HEK293 (cell line): ENCODE measurements around the gene SMARCA2.

Experiments used
- CTCF ChIA-PET: fragments of 350-600 bp; formaldehyde crosslinking; extraction: SDS; loops from one replicate; lab custom pipeline; 2021; ENCODE audit warnings: antibody characterized with exemption; lab: Yijun Ruan, JAX
- POLR2A ChIA-PET: fragments of 300-600 bp; formaldehyde crosslinking; extraction: SDS; loops from one replicate; lab custom pipeline; 2020; ENCODE audit warnings: antibody characterized with exemption, inconsistent platforms; lab: Yijun Ruan, JAX
- H3K27ac ChIP-seq: fragments of 200-500 bp; sonication (Bioruptor generic); 2 replicates; pipeline ENCODE4 v1.5.1; 2014; ENCODE audit warnings: low read depth, low read length, control low read depth, inconsistent platforms; ENCODE audit errors: extremely low read depth
- H3K36me3 ChIP-seq, 2 experiments: fragments of 200-500 bp in 1 of 2; sonication (Bioruptor generic) in 1 of 2; 1 replicate in 1 of 2; 2 replicates in 1 of 2; pipeline ENCODE4 v1.5.1; 2014 to 2017; ENCODE audit warnings: inconsistent platforms in 2 of 2, low read length in 2 of 2; ENCODE audit not compliant: control insufficient read depth in 2 of 2, insufficient read depth in 1 of 2
- H3K4me1 ChIP-seq: fragments of 200-500 bp; sonication (Bioruptor generic); 2 replicates; pipeline ENCODE4 v1.5.1; 2014; ENCODE audit warnings: mild to moderate bottlenecking, low read length, inconsistent platforms; ENCODE audit not compliant: control insufficient read depth, insufficient read depth
- H3K4me3 ChIP-seq: 2 replicates; pipeline ENCODE4 v1.5.1; 2011; ENCODE audit warnings: low read depth, mild to moderate bottlenecking, control low read depth, low read length, moderate library complexity
- H3K9me3 ChIP-seq: fragments of 200-500 bp; sonication (Bioruptor generic); 2 replicates; pipeline ENCODE4 v1.5.1; 2014; ENCODE audit warnings: low read depth, low read length, inconsistent platforms; ENCODE audit not compliant: control insufficient read depth, insufficient read depth
- GLIS1 ChIP-seq: fragments of 450-650 bp; formaldehyde crosslinking; IDR thresholded peaks from 2 replicates; pipeline ENCODE4 v1.5.1; 2016; ENCODE audit warnings: missing biosample characterization, missing genetic modification characterization
- IKZF3 ChIP-seq: fragments of 450-650 bp; IDR thresholded peaks from 2 replicates; pipeline ENCODE4 v1.5.0; 2018; ENCODE audit warnings: missing biosample characterization, mild to moderate bottlenecking, missing genetic modification characterization, moderate library complexity
- KLF1 ChIP-seq: fragments of 450-650 bp; formaldehyde crosslinking; IDR thresholded peaks from 2 replicates; pipeline ENCODE4 v1.5.1; 2016; ENCODE audit warnings: missing biosample characterization, missing genetic modification characterization
- SP7 ChIP-seq: fragments of 450-650 bp; formaldehyde crosslinking; IDR thresholded peaks from 2 replicates; pipeline ENCODE4 v1.5.1; 2016; ENCODE audit warnings: missing biosample characterization, missing genetic modification characterization
- ZBTB10 ChIP-seq: fragments of 450-650 bp; formaldehyde crosslinking; IDR thresholded peaks from 2 replicates; pipeline ENCODE4 v1.5.1; 2016; ENCODE audit warnings: missing biosample characterization, missing genetic modification characterization
- ZNF121 ChIP-seq: fragments of 450-650 bp; formaldehyde crosslinking; IDR thresholded peaks from 2 replicates; pipeline ENCODE4 v1.5.1; 2016; ENCODE audit warnings: missing biosample characterization, missing genetic modification characterization
- ZNF133 ChIP-seq: fragments of 450-650 bp; formaldehyde crosslinking; IDR thresholded peaks from 2 replicates; pipeline ENCODE4 v1.5.1; 2016; ENCODE audit warnings: missing biosample characterization, missing genetic modification characterization
- ZNF335 ChIP-seq: fragments of 450-650 bp; formaldehyde crosslinking; conservative IDR thresholded peaks from 2 replicates; pipeline ENCODE4 v1.5.1; 2016; ENCODE audit warnings: missing biosample characterization, missing genetic modification characterization
- ZNF37A ChIP-seq: fragments of 450-650 bp; IDR thresholded peaks from 2 replicates; pipeline ENCODE4 v1.5.1; 2018; ENCODE audit warnings: missing biosample characterization, missing genetic modification characterization
- ZNF391 ChIP-seq: fragments of 450-650 bp; formaldehyde crosslinking; IDR thresholded peaks from 2 replicates; pipeline ENCODE4 v1.5.1; 2016; ENCODE audit warnings: low read depth, missing biosample characterization, missing genetic modification characterization, borderline replicate concordance
- ZNF404 ChIP-seq: fragments of 450-650 bp; formaldehyde crosslinking; IDR thresholded peaks from 2 replicates; pipeline ENCODE4 v1.5.1; 2017; ENCODE audit warnings: missing biosample characterization, missing genetic modification characterization
- ZNF549 ChIP-seq: fragments of 450-650 bp; IDR thresholded peaks from 2 replicates; pipeline ENCODE4 v1.5.1; 2018; ENCODE audit warnings: missing biosample characterization, missing genetic modification characterization, mild to moderate bottlenecking, inconsistent platforms, moderate library complexity
- ZNF558 ChIP-seq: fragments of 450-650 bp; formaldehyde crosslinking; IDR thresholded peaks from 2 replicates; pipeline ENCODE4 v1.5.1; 2016; ENCODE audit warnings: missing biosample characterization, missing genetic modification characterization
- ZNF571 ChIP-seq: fragments of 450-650 bp; formaldehyde crosslinking; IDR thresholded peaks from 2 replicates; pipeline ENCODE4 v1.5.0; 2017; ENCODE audit warnings: missing biosample characterization, missing genetic modification characterization
- ZNF600 ChIP-seq: fragments of 450-650 bp; formaldehyde crosslinking; IDR thresholded peaks from 2 replicates; pipeline ENCODE4 v1.5.1; 2016; ENCODE audit warnings: missing biosample characterization, missing genetic modification characterization
- ZNF626 ChIP-seq: fragments of 450-650 bp; sonication (Bioruptor Pico); formaldehyde crosslinking; IDR thresholded peaks from 2 replicates; pipeline ENCODE4 v1.5.1; 2018; ENCODE audit warnings: missing biosample characterization, missing genetic modification characterization, inconsistent platforms
- ZNF707 ChIP-seq: fragments of 450-650 bp; formaldehyde crosslinking; IDR thresholded peaks from 2 replicates; pipeline ENCODE4 v1.5.1; 2016; ENCODE audit warnings: missing biosample characterization, missing genetic modification characterization
- ZSCAN23 ChIP-seq: fragments of 450-650 bp; formaldehyde crosslinking; IDR thresholded peaks from 2 replicates; pipeline ENCODE4 v1.5.1; 2016; ENCODE audit warnings: missing biosample characterization, missing genetic modification characterization
- TF ChIP-seq, protein P1 (sequence below): fragments of 450-650 bp; formaldehyde crosslinking; IDR thresholded peaks from 2 replicates; pipeline ENCODE4 v1.5.0; 2017; ENCODE audit warnings: missing biosample characterization, missing genetic modification characterization, borderline replicate concordance
- TF ChIP-seq, protein P2 (sequence below): fragments of 450-650 bp; formaldehyde crosslinking; IDR thresholded peaks from 2 replicates; pipeline ENCODE4 v1.5.1; 2016; ENCODE audit warnings: missing biosample characterization, missing genetic modification characterization
- TF ChIP-seq, protein P3 (sequence below): fragments of 450-650 bp; formaldehyde crosslinking; IDR thresholded peaks from 2 replicates; pipeline ENCODE4 v1.5.1; 2016; ENCODE audit warnings: missing biosample characterization, missing genetic modification characterization, borderline replicate concordance

SMARCA2 gene

GRCh38 chr9:2018764-2019558 is 3.8 kb downstream of the SMARCA2 start (continued):
- TF ChIP-seq, protein P1, sequence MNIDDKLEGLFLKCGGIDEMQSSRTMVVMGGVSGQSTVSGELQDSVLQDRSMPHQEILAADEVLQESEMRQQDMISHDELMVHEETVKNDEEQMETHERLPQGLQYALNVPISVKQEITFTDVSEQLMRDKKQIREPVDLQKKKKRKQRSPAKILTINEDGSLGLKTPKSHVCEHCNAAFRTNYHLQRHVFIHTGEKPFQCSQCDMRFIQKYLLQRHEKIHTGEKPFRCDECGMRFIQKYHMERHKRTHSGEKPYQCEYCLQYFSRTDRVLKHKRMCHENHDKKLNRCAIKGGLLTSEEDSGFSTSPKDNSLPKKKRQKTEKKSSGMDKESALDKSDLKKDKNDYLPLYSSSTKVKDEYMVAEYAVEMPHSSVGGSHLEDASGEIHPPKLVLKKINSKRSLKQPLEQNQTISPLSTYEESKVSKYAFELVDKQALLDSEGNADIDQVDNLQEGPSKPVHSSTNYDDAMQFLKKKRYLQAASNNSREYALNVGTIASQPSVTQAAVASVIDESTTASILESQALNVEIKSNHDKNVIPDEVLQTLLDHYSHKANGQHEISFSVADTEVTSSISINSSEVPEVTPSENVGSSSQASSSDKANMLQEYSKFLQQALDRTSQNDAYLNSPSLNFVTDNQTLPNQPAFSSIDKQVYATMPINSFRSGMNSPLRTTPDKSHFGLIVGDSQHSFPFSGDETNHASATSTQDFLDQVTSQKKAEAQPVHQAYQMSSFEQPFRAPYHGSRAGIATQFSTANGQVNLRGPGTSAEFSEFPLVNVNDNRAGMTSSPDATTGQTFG (tag by site-specific recombination) = no peak
- no peak for TF ChIP-seq ZNF133 (tag by site-specific recombination)
- TF ChIP-seq ZNF37A (tag by site-specific recombination) = no peak
- no peak for TF ChIP-seq ZNF121
- TF ChIP-seq ZNF335 (tag by site-specific recombination) = no peak
- no peak for TF ChIP-seq ZNF549 (tag by site-specific recombination)
- no peak for TF ChIP-seq KLF1 (tag by site-specific recombination)
- no peak for TF ChIP-seq IKZF3

DNA sequence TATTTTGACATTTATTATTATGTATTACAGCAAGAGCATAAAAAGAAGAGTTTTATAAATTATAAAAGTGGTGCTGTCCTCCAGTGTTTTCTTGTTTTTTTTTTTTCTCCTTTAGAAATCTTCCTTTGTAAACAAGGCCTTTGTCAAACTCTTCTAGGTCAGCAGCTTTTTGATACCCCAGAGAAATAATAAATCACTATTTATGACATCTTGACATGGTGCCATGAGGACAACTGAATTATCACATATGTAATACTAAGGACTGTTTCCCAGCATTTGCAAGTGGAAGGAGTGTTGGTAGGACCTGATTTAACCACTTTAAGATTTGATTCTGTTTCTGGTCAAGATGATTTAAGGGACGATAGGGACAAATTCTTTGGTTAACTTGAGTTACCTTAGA is 4.6 kb downstream of the SMARCA2 start:
- peaks cover 27% of the 10 kb centered on the region for H3K4me1 ChIP-seq
- no peak overlapping the region for H3K4me3 ChIP-seq
- ChIA-PET POLR2A (no interaction called here), CTCF (interaction anchor here (0.7 kb wide), 1 partner anchor 147 kb away, joined by 3 read pairs; no protein-coding TSS in a partner anchor)
- H3K9me3 ChIP-seq = no peaks in the 10 kb centered on the region
- no peak overlapping the region for H3K27ac ChIP-seq
- no peaks in the 10 kb centered on the region for H3K36me3 ChIP-seq
- TF ChIP-seq SP7 (tag by site-specific recombination) = no peak
- TF ChIP-seq ZNF600 = no peak
- TF ChIP-seq ZNF626 (tag by site-specific recombination) = no peak
- no peak for TF ChIP-seq ZNF404
- no peak for TF ChIP-seq ZNF335 (tag by site-specific recombination)
- no peak for TF ChIP-seq ZSCAN23 (tag by site-specific recombination)
- TF ChIP-seq ZNF707 (tag by site-specific recombination) = no peak
- TF ChIP-seq ZNF571 (tag by site-specific recombination) = no peak
- TF ChIP-seq, protein P2, sequence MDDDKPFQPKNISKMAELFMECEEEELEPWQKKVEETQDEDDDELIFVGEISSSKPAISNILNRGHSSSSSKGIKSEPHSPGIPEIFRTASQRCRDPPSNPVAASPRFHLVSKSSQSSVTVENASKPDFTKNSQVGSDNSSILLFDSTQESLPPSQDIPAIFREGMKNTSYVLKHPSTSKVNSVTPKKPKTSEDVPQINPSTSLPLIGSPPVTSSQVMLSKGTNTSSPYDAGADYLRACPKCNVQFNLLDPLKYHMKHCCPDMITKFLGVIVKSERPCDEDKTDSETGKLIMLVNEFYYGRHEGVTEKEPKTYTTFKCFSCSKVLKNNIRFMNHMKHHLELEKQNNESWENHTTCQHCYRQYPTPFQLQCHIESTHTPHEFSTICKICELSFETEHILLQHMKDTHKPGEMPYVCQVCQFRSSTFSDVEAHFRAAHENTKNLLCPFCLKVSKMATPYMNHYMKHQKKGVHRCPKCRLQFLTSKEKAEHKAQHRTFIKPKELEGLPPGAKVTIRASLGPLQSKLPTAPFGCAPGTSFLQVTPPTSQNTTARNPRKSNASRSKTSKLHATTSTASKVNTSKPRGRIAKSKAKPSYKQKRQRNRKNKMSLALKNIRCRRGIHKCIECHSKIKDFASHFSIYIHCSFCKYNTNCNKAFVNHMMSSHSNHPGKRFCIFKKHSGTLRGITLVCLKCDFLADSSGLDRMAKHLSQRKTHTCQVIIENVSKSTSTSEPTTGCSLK (tag by site-specific recombination) = no peak
- TF ChIP-seq ZBTB10 (tag by site-specific recombination) = no peak
- TF ChIP-seq ZNF391 (tag by site-specific recombination) = no peak
- no peak for TF ChIP-seq ZNF558 (tag by site-specific recombination)
- TF ChIP-seq, protein P3, sequence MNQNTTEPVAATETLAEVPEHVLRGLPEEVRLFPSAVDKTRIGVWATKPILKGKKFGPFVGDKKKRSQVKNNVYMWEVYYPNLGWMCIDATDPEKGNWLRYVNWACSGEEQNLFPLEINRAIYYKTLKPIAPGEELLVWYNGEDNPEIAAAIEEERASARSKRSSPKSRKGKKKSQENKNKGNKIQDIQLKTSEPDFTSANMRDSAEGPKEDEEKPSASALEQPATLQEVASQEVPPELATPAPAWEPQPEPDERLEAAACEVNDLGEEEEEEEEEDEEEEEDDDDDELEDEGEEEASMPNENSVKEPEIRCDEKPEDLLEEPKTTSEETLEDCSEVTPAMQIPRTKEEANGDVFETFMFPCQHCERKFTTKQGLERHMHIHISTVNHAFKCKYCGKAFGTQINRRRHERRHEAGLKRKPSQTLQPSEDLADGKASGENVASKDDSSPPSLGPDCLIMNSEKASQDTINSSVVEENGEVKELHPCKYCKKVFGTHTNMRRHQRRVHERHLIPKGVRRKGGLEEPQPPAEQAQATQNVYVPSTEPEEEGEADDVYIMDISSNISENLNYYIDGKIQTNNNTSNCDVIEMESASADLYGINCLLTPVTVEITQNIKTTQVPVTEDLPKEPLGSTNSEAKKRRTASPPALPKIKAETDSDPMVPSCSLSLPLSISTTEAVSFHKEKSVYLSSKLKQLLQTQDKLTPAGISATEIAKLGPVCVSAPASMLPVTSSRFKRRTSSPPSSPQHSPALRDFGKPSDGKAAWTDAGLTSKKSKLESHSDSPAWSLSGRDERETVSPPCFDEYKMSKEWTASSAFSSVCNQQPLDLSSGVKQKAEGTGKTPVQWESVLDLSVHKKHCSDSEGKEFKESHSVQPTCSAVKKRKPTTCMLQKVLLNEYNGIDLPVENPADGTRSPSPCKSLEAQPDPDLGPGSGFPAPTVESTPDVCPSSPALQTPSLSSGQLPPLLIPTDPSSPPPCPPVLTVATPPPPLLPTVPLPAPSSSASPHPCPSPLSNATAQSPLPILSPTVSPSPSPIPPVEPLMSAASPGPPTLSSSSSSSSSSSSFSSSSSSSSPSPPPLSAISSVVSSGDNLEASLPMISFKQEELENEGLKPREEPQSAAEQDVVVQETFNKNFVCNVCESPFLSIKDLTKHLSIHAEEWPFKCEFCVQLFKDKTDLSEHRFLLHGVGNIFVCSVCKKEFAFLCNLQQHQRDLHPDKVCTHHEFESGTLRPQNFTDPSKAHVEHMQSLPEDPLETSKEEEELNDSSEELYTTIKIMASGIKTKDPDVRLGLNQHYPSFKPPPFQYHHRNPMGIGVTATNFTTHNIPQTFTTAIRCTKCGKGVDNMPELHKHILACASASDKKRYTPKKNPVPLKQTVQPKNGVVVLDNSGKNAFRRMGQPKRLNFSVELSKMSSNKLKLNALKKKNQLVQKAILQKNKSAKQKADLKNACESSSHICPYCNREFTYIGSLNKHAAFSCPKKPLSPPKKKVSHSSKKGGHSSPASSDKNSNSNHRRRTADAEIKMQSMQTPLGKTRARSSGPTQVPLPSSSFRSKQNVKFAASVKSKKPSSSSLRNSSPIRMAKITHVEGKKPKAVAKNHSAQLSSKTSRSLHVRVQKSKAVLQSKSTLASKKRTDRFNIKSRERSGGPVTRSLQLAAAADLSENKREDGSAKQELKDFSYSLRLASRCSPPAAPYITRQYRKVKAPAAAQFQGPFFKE = no peak
- TF ChIP-seq GLIS1 = no peak
